Hepatocyte (in vitro differentiated cells): ENCODE data around the gene MSH3.
"Not testable (repeated sequence)": the region's sequence is repeated elsewhere in the genome, so short reads cannot be mapped to it uniquely, and the experiment has no call there.

Source experiments
- EZH2phosphoT487 ChIP-seq: fragments of 200-600 bp; sonication (generic); IDR thresholded peaks from one replicate; pipeline ENCODE4 v1.6.1; 2018; ENCODE audit warnings: antibody characterized with exemption, mild to moderate bottlenecking, low read depth, moderate library complexity; ENCODE audit not compliant: unreplicated experiment, severe bottlenecking
- TF ChIP-seq, protein P1 (sequence below): fragments of 200-600 bp; sonication (generic); IDR thresholded peaks from 2 replicates; pipeline ENCODE4 v1.5.1; 2016; ENCODE audit warnings: antibody characterized with exemption, mild to moderate bottlenecking; ENCODE audit not compliant: poor library complexity

DNA sequence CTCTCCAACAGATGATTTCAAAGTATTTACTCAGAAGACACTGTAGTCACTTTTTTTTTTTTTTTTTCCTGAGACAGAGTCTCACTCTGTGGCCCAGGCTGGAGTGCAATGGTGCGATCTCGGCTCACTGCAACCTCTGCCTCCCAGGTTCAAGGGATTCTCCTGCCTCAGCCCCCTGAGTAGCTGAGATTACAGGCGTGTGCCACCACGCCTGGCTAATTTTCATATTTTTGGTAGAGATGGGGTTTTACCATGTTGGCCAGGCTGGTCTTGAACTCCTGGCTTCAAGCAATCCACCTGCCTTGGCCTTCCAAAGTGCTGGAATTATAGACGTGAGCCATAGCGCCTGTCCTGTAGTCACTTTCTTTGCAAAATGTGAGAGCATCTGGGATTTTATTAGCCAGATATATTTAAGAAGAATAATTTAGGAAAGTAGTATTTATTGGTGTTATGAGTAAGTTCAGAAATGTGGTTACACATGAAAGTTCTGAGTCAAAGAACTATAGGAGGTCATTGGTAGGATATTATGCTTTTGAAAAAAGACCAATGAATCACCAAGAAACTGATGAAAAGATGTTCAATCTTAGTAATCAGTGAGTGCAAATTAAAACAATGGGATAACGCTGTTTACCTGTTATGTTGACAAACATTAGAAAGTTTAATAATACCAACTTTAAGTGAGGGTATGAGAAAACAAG is 135.0 kb downstream of the MSH3 start:
- not testable (repeated sequence) for TF ChIP-seq EZH2phosphoT487
- TF ChIP-seq, protein P1, sequence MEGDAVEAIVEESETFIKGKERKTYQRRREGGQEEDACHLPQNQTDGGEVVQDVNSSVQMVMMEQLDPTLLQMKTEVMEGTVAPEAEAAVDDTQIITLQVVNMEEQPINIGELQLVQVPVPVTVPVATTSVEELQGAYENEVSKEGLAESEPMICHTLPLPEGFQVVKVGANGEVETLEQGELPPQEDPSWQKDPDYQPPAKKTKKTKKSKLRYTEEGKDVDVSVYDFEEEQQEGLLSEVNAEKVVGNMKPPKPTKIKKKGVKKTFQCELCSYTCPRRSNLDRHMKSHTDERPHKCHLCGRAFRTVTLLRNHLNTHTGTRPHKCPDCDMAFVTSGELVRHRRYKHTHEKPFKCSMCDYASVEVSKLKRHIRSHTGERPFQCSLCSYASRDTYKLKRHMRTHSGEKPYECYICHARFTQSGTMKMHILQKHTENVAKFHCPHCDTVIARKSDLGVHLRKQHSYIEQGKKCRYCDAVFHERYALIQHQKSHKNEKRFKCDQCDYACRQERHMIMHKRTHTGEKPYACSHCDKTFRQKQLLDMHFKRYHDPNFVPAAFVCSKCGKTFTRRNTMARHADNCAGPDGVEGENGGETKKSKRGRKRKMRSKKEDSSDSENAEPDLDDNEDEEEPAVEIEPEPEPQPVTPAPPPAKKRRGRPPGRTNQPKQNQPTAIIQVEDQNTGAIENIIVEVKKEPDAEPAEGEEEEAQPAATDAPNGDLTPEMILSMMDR, result not testable (repeated sequence)
